Measurements from ENCODE around the gene UBE2E2. TPM values are rescaled to one million over a fixed set of nuclear protein-coding genes. Genes with fewer than 3 reads are reported as not detected.

The UBE2E2 gene
- total and polyA plus RNA-seq, 4 donors, result 21.5 to 87.5 (median 29.0) TPM

DNA sequence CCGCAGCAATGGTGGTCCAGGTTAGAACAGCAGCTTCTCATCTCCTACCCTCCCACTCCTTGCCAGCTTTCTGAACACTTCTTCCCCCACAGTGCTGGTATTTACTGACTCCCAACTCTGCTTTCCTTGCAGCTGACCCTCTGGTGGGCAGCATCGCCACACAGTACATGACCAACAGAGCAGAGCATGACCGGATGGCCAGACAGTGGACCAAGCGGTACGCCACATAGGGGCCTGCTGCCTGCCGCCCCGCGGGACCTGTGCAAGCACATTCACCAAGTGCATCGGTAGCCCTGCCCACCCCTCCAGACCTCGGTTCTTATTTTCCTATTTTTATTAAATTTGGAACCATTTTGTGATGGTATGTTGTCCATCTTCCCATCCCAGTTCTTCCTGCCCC, 386.5 kb downstream of the UBE2E2 start:
- TF ChIP-seq, protein P1, sequence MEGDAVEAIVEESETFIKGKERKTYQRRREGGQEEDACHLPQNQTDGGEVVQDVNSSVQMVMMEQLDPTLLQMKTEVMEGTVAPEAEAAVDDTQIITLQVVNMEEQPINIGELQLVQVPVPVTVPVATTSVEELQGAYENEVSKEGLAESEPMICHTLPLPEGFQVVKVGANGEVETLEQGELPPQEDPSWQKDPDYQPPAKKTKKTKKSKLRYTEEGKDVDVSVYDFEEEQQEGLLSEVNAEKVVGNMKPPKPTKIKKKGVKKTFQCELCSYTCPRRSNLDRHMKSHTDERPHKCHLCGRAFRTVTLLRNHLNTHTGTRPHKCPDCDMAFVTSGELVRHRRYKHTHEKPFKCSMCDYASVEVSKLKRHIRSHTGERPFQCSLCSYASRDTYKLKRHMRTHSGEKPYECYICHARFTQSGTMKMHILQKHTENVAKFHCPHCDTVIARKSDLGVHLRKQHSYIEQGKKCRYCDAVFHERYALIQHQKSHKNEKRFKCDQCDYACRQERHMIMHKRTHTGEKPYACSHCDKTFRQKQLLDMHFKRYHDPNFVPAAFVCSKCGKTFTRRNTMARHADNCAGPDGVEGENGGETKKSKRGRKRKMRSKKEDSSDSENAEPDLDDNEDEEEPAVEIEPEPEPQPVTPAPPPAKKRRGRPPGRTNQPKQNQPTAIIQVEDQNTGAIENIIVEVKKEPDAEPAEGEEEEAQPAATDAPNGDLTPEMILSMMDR (IDR thresholded peaks at IDR 0.05; ENCODE audit: control extremely low read depth, extremely low read depth), result no peak
- peaks cover 0 to 2% (median 0%) of the 10 kb centered on the region in 4 donors for H3K9me3 ChIP-seq (ENCODE audit: control insufficient read depth in 4 of 4, insufficient read depth in 3 of 4, low read length in 3 of 4)
- peaks cover 0 to 10% (median 5%) of the 10 kb centered on the region in 5 donors for H3K4me1 ChIP-seq (ENCODE audit: control insufficient read depth in 5 of 5, insufficient read depth in 5 of 5, low read length in 5 of 5)
- H3K27ac ChIP-seq (ENCODE audit: low read depth in 1 of 2, low read length in 1 of 2), result no peak overlapping the region
- no peak for DNase-seq
- no peak for ATAC-seq (ENCODE audit: insufficient read depth, low FRiP score)
- no peak overlapping the region for H3K4me3 ChIP-seq
- H3K36me3 ChIP-seq (ENCODE audit: control insufficient read depth in 4 of 4, insufficient read depth in 4 of 4, low read length in 4 of 4), result no peaks in the 10 kb centered on the region
- H3K27me3 ChIP-seq (ENCODE audit: control insufficient read depth in 3 of 3, insufficient read depth in 3 of 3, low read length in 2 of 3), result no peaks in the 10 kb centered on the region
- 96 to 97% methylated on average over 10 of the region's 10 CpGs for WGBS, 2 donors
- no peak overlapping the region for H3K9ac ChIP-seq (ENCODE audit: insufficient read depth in 1 of 2, low read length in 2 of 2)

DNA sequence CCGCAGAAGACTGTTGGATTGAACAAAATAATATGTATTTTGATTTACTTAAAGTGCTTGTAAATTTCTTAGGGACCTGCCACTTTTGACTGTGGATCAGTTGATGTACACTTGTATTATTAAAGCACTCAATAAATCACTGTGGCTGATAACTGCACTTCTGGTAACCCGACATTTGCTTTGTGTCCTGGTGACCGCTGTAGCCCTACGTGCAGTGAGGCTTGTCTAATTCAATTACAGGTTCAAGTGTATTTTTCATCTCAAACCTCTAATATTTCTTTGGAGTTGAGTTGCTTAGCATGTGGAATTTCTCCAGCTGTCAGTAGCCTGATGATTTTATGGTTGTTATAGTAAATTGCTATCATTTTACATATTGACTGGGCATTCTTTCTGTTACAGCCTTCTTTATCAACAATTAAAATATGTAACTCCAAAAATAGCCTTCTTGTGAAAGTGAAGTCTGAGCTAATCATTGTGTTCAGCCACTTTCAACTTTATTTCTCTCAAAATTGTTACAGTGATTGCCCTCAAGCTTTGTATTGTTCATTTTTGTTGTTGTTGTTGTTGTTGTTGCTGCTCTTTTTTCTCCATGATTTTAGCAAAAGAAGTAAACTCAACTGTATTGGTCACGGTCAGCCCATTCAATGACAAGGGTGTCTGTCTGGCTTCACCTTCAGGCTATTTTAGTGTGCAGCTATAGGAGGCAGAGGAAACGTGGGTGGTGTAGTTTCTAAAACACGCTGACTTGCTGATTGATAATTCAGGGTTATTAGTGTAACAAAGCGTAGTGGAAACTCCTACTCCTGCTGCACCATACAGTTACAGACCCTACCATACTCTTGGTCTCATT, 387.5 kb downstream of the UBE2E2 start:
- Histone ChIP-seq H3K9ac (ENCODE audit: insufficient read depth in 1 of 2, low read length in 2 of 2) (peak overlapping the region in 1 of 2 donors; percentile 26), H3K4me3 (no peak overlapping the region), H3K36me3 (ENCODE audit: control insufficient read depth in 4 of 4, insufficient read depth in 4 of 4, low read length in 4 of 4) (no peaks in the 10 kb centered on the region), H3K4me1 (ENCODE audit: control insufficient read depth in 5 of 5, insufficient read depth in 5 of 5, low read length in 5 of 5) (peaks cover 0 to 10% (median 5%) of the 10 kb centered on the region in 5 donors), H3K27me3 (ENCODE audit: control insufficient read depth in 3 of 3, insufficient read depth in 3 of 3, low read length in 2 of 3) (no peaks in the 10 kb centered on the region), H3K9me3 (ENCODE audit: control insufficient read depth in 4 of 4, insufficient read depth in 3 of 4, low read length in 3 of 4) (peaks cover 0 to 2% (median 0%) of the 10 kb centered on the region in 4 donors), H3K27ac (ENCODE audit: low read depth in 1 of 2, low read length in 1 of 2) (no peak overlapping the region)
- 85 to 87% methylated on average over 8 of the region's 8 CpGs for WGBS, 2 donors
- ATAC-seq (ENCODE audit: insufficient read depth, low FRiP score) (no peak), DNase-seq (peak in 2 of 3 donors; percentile 20 to 45)
- TF ChIP-seq, protein P1 (IDR thresholded peaks at IDR 0.05; ENCODE audit: control extremely low read depth, extremely low read depth), result no peak

DNA sequence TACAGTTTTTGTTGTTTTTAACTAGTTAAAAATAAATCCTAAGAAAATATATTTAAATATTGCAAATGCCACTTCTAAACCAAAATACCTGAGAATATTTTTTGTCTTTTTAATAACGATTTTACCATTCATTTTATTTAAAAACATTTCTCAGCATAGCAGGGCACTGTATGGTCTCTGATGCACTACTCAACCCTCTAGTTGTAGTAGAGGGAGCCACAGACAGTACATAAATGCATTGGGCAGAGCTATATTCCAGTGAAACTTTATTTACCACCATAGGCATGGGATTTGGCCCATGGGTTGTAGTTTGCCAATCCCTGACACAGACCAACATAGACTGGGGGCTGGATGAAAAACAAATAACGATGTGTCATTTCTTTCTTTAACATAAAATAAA, 388.2 kb downstream of the UBE2E2 start:
- no peak for ATAC-seq (ENCODE audit: insufficient read depth, low FRiP score)
- TF ChIP-seq, protein P1 (IDR thresholded peaks at IDR 0.05; ENCODE audit: control extremely low read depth, extremely low read depth), result no peak

More for the DNA sequence above, 388.2 kb downstream of the UBE2E2 start:
- DNase-seq, result no peak
- 92 to 94% methylated on average over 2 of the region's 2 CpGs for WGBS, 2 donors
- H3K4me3 ChIP-seq, result no peak overlapping the region
- peaks cover 0 to 10% (median 5%) of the 10 kb centered on the region in 5 donors for H3K4me1 ChIP-seq (ENCODE audit: control insufficient read depth in 5 of 5, insufficient read depth in 5 of 5, low read length in 5 of 5)
- no peaks in the 10 kb centered on the region for H3K36me3 ChIP-seq (ENCODE audit: control insufficient read depth in 4 of 4, insufficient read depth in 4 of 4, low read length in 4 of 4)
- no peaks in the 10 kb centered on the region for H3K27me3 ChIP-seq (ENCODE audit: control insufficient read depth in 3 of 3, insufficient read depth in 3 of 3, low read length in 2 of 3)
- no peak overlapping the region for H3K9ac ChIP-seq (ENCODE audit: insufficient read depth in 1 of 2, low read length in 2 of 2)
- H3K27ac ChIP-seq (ENCODE audit: low read depth in 1 of 2, low read length in 1 of 2), result no peak overlapping the region
- H3K9me3 ChIP-seq (ENCODE audit: control insufficient read depth in 4 of 4, insufficient read depth in 3 of 4, low read length in 3 of 4), result peaks cover 0 to 2% (median 0%) of the 10 kb centered on the region in 4 donors

All from lung (tissue), 12 donors.